G401.6 (cell line): ENCODE results near the gene ANKRD28.

Experiments used
- FAIRE-seq: peaks from 2 replicates; lab custom pipeline; 2012; peaks lifted over from hg19 to GRCh38; lab: Jason Lieb, UNC

Gene ANKRD28

GRCh38 chr3:15660055-15660935 lies 137.5 kb downstream of the ANKRD28 start:
- no peak for FAIRE-seq

- no peak for FAIRE-seq
Observed at GRCh38 chr3:15659254-15659975, 138.4 kb downstream of the ANKRD28 start.

- no peak for FAIRE-seq
Observed at GRCh38 chr3:15657016-15657415, 140.8 kb downstream of the ANKRD28 start.

- no peak for FAIRE-seq
Observed at GRCh38 chr3:15656342-15656741, 141.4 kb downstream of the ANKRD28 start.

GRCh38 chr3:15654891-15655290 lies 142.9 kb downstream of the ANKRD28 start:
- no peak for FAIRE-seq

- FAIRE-seq, result no peak
Observed at GRCh38 chr3:15654127-15654526, 143.7 kb downstream of the ANKRD28 start.

- FAIRE-seq, result no peak
Observed at GRCh38 chr3:15653321-15653720, 144.5 kb downstream of the ANKRD28 start.

- FAIRE-seq, result no peak
Observed at GRCh38 chr3:15651396-15651795, 146.4 kb downstream of the ANKRD28 start.

- FAIRE-seq, result no peak
Observed at GRCh38 chr3:15649858-15650257, 147.9 kb downstream of the ANKRD28 start.

GRCh38 chr3:15649341-15649740 lies 148.4 kb downstream of the ANKRD28 start:
- no peak for FAIRE-seq

- no peak for FAIRE-seq
Observed at GRCh38 chr3:15647611-15648167, 150.1 kb downstream of the ANKRD28 start.

- FAIRE-seq, result no peak
Observed at GRCh38 chr3:15646851-15647511, 150.8 kb downstream of the ANKRD28 start.

GRCh38 chr3:15645740-15646501 lies 151.9 kb downstream of the ANKRD28 start:
- FAIRE-seq, result no peak

GRCh38 chr3:15645246-15645645 lies 152.5 kb downstream of the ANKRD28 start:
- no peak for FAIRE-seq

GRCh38 chr3:15638891-15639262 lies 158.9 kb downstream of the ANKRD28 start:
- FAIRE-seq, result no peak

- no peak for FAIRE-seq
Observed at GRCh38 chr3:15638193-15638890, 159.4 kb downstream of the ANKRD28 start.

GRCh38 chr3:15637131-15637951 lies 160.4 kb downstream of the ANKRD28 start:
- FAIRE-seq, result no peak

- FAIRE-seq, result no peak
Observed at GRCh38 chr3:15636028-15636709, 161.6 kb downstream of the ANKRD28 start.

GRCh38 chr3:15635121-15635661 lies 162.6 kb downstream of the ANKRD28 start:
- no peak for FAIRE-seq
